ENCODE measurements around the gene FKRP. TPM values are rescaled to one million over a fixed set of nuclear protein-coding genes. Genes with fewer than 3 reads are reported as not detected.

FKRP gene
- total RNA-seq, 3 donors from 2014 or later (not counting 1 experiment from before 2014, with no cell fraction given): 19.1 to 23.3 (median 19.8) TPM

DNA sequence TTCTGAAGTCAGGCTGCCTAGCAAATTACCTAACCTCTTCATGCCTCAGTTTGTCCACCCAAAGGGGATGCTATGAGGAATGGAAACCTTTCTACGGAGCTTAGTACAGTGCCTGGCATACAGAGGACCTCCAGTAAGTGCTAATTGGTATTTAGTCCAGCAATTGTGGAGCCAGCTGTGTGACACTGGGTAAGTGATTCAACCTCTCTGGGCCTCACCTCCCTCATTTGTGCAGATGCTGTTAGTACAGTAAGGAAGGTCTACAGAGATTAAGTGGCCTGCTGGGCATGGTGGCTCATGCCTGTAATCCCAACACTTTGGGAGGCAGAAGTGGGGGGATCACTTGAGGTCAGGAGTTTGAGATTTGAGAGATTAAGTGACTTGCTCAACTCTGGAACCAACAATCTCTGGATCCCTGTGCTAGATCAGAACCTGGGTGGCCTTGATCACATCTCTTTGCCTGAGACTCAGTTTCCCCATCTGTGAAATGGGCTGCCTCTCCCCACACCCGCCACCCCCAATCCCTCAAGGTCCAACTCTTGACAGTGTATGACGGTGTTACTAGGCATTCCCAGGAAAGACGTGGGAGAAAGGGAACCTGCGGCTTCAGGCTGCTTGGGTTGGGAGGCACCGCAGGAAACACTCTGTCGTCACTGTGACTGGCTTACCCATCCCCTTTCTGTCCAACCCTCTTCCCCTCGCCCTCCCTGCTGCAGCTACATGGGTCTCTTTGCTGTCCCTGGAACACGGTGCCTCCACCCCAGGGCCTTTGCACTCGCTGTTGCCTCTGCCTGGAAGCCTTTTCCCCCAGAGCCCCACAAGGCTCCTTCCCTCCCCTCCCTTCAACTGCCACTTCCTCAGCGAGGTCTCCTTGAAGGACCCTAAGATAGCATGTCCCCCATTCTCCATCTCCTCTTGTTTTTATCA lies 47.2 kb upstream of the FKRP start:
- 98% methylated on average over 11 of the region's 11 CpGs for whole genome bisulfite sequencing (ENCODE audit: insufficient coverage)
- Mint-ChIP-seq H3K4me1 (peaks cover 0 to 5% of the 10 kb centered on the region in 2 donors), H3K9me3 (no peaks in the 10 kb centered on the region), H3K36me3 (peaks cover 14% of the 10 kb centered on the region), H3K27ac (no peak overlapping the region), H3K4me3 (no peak overlapping the region), H3K27me3 (ENCODE audit: low read depth in 2 of 2) (no peaks in the 10 kb centered on the region)
- Histone ChIP-seq H3K27me3 (ENCODE audit: control insufficient read depth, insufficient read depth, low read length) (no peaks in the 10 kb centered on the region), H3K27ac (ENCODE audit: low read length) (no peak overlapping the region), H3K4me3 (ENCODE audit: low read length) (no peak overlapping the region), H3K9me3 (ENCODE audit: control insufficient read depth, insufficient read depth, low read length) (no peaks in the 10 kb centered on the region), H3K36me3 (ENCODE audit: control insufficient read depth, insufficient read depth, low read length) (peaks cover 88% of the 10 kb centered on the region), H3K4me1 (ENCODE audit: control insufficient read depth, insufficient read depth, low read length) (no peaks in the 10 kb centered on the region)
- intact Hi-C loops (cut with micrococcal nuclease): no loop called here
- ATAC-seq (no peak), DNase-seq (no peak)
- no peak for TF ChIP-seq CTCF (IDR thresholded peaks at IDR 0.05)

DNA sequence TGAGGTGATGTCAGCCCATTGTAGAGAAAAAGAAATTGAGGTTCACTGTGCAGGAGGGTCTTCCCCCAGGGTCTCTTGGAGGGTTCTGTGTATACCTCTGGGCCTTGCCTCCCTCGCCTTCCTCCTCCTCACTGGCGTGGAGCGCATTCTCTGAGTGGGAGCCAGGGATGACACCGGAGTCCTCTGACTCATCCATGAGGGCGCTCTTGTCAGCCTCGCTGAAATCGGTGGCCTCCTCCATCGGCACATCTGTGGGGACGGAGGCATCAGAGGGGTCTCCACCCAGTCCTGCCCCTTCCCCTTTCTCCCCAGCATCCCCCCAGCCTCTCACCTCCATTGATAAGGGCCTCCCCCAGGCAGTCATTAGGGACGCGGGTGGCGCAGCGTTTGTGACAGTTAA lies 45.2 kb upstream of the FKRP start:
- H3K27me3 ChIP-seq (ENCODE audit: control insufficient read depth, insufficient read depth, low read length): no peaks in the 10 kb centered on the region
- peaks cover 83% of the 10 kb centered on the region for H3K36me3 ChIP-seq (ENCODE audit: control insufficient read depth, insufficient read depth, low read length)
- 94% methylated on average over 13 of the region's 13 CpGs for WGBS (ENCODE audit: insufficient coverage)
- H3K27me3 Mint-ChIP-seq (ENCODE audit: low read depth in 2 of 2): no peaks in the 10 kb centered on the region
- H3K4me3 ChIP-seq (ENCODE audit: low read length): no peak overlapping the region
- TF ChIP-seq CTCF (IDR thresholded peaks at IDR 0.05): no peak
- H3K4me1 ChIP-seq (ENCODE audit: control insufficient read depth, insufficient read depth, low read length): peaks cover 7% of the 10 kb centered on the region
- H3K9me3 Mint-ChIP-seq: no peaks in the 10 kb centered on the region
- H3K27ac Mint-ChIP-seq: no peak overlapping the region
- H3K9me3 ChIP-seq (ENCODE audit: control insufficient read depth, insufficient read depth, low read length): no peaks in the 10 kb centered on the region
- intact Hi-C loops (cut with micrococcal nuclease): no loop called here
- no peak overlapping the region for H3K4me3 Mint-ChIP-seq
- H3K36me3 Mint-ChIP-seq: peaks cover 8% of the 10 kb centered on the region
- H3K4me1 Mint-ChIP-seq: peaks cover 6 to 23% of the 10 kb centered on the region in 2 donors
- ATAC-seq (no peak), DNase-seq (no peak)
- H3K27ac ChIP-seq (ENCODE audit: low read length): no peak overlapping the region

DNA sequence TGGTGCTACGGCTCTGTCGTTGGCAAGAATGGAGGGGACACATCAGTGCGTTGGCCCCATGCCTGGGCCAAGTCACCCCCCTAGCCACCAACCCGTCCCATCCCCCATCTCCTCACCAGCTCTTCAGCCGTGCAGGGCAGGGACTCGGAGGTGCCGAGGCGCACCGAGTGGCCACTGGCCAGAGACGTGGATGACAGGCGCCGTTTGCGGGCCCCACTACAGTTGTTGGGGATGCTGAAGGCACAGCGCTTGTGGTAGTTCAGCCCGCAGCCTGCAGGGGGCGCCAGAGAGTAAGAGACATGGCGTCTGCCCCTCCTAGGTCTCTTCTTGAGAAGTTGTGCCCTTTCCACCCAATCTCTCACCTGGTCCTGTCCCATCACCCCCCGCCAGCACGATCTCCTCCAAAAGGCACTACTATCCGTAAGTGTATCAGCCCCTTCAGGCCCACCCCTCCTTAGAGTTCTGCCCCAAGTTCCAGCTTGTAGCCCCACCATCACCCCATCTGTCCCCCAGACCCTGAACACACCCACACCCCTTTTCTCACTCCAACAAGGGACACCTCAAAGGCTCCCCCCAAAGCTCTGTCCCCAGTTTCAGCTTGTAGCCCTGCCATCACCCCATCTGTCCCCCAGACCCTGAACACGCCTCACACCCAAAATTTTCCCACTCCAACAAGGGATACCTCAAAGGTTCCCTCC lies 41.3 kb upstream of the FKRP start:
- DNase-seq: peak; percentile 87 to 89
- Mint-ChIP-seq H3K36me3 (peaks cover 7% of the 10 kb centered on the region), H3K9me3 (no peaks in the 10 kb centered on the region), H3K4me3 (no peak overlapping the region), H3K4me1 (peaks cover 12 to 23% of the 10 kb centered on the region in 2 donors), H3K27me3 (ENCODE audit: low read depth in 2 of 2) (no peaks in the 10 kb centered on the region), H3K27ac (peak overlapping the region; percentile 83 to 84)
- TF ChIP-seq CTCF (IDR thresholded peaks at IDR 0.05): peak; percentile 97
- Histone ChIP-seq H3K27me3 (ENCODE audit: control insufficient read depth, insufficient read depth, low read length) (no peaks in the 10 kb centered on the region), H3K4me3 (ENCODE audit: low read length) (no peak overlapping the region), H3K27ac (ENCODE audit: low read length) (no peak overlapping the region), H3K9me3 (ENCODE audit: control insufficient read depth, insufficient read depth, low read length) (no peaks in the 10 kb centered on the region), H3K36me3 (ENCODE audit: control insufficient read depth, insufficient read depth, low read length) (peaks cover 79% of the 10 kb centered on the region), H3K4me1 (ENCODE audit: control insufficient read depth, insufficient read depth, low read length) (peaks cover 7% of the 10 kb centered on the region)
- intact Hi-C loops (cut with micrococcal nuclease): loop anchor here (1.0 kb wide), 1 partner anchor 24 kb away; no protein-coding TSS in a partner anchor
- peak; percentile 91 to 99 (median 94) for ATAC-seq
- WGBS (ENCODE audit: insufficient coverage): 38% methylated on average over 21 of the region's 21 CpGs
